GM12872 (cell line): ENCODE data around the gene RND3.

Experiments
- CTCF ChIP-seq: IDR thresholded peaks from 3 replicates; pipeline ENCODE4 v1.5.1; 2011; ENCODE audit warnings: low read depth, mild to moderate bottlenecking, low read length, moderate library complexity; ENCODE audit not compliant: insufficient read depth

The RND3 gene

GRCh38 chr2:150429384-150429961 lies 58.0 kb downstream of the RND3 start:
- TF ChIP-seq CTCF: no peak

- no peak for TF ChIP-seq CTCF
These were observed 58.8 kb downstream of the RND3 start for GRCh38 chr2:150428641-150429040.

- no peak for TF ChIP-seq CTCF
These were observed 60.2 kb downstream of the RND3 start for GRCh38 chr2:150427298-150427697.

GRCh38 chr2:150426724-150427123 lies 60.7 kb downstream of the RND3 start:
- TF ChIP-seq CTCF: no peak

GRCh38 chr2:150426315-150426714 lies 61.2 kb downstream of the RND3 start:
- no peak for TF ChIP-seq CTCF

- no peak for TF ChIP-seq CTCF
These were observed 62.1 kb downstream of the RND3 start for GRCh38 chr2:150425121-150425955.

GRCh38 chr2:150424406-150424805 lies 63.1 kb downstream of the RND3 start:
- TF ChIP-seq CTCF: no peak
